ENCODE data around the gene ATRIP. TPM values are rescaled to one million over a fixed set of nuclear protein-coding genes. Genes with fewer than 3 reads are reported as not detected.
A peak's percentile ranks its signal among the peaks of the same experiment; 100 is the strongest.

The ATRIP gene
- total RNA-seq, 4 donors from 2014 or later = 5.6 to 14.1 (median 9.3) TPM

DNA sequence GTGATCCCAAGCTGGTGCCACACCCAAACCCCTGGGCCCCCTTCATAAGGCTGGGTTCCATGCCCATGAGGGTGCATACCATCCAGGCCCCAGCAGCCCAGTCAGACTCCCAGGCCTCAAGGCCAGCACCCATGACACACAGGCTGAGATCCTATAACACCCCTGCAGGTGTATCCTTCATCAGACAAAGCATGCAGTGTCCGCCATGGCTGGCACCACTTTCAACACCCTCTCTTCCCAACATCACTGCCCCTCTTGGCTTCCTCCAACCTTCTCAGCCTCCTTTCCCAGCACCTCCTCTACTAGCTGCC lies 10.1 kb upstream of the ATRIP start:
- peak in 1 of 2 donors; percentile 84 for DNase-seq (ENCODE audit: low spot score in 2 of 2)
- no peak overlapping the region for H3K4me3 ChIP-seq (ENCODE audit: low read depth, poor library complexity, severe bottlenecking)
- intact Hi-C loops (cut with DNase I; ENCODE audit: low total_unique reads) = loop anchor here (2.0 kb wide), 1 partner anchor 36 kb away; no protein-coding TSS in a partner anchor
- 0% methylated on average over 1 of the region's 1 CpG for WGBS, 2 donors
- TF ChIP-seq, protein P1, sequence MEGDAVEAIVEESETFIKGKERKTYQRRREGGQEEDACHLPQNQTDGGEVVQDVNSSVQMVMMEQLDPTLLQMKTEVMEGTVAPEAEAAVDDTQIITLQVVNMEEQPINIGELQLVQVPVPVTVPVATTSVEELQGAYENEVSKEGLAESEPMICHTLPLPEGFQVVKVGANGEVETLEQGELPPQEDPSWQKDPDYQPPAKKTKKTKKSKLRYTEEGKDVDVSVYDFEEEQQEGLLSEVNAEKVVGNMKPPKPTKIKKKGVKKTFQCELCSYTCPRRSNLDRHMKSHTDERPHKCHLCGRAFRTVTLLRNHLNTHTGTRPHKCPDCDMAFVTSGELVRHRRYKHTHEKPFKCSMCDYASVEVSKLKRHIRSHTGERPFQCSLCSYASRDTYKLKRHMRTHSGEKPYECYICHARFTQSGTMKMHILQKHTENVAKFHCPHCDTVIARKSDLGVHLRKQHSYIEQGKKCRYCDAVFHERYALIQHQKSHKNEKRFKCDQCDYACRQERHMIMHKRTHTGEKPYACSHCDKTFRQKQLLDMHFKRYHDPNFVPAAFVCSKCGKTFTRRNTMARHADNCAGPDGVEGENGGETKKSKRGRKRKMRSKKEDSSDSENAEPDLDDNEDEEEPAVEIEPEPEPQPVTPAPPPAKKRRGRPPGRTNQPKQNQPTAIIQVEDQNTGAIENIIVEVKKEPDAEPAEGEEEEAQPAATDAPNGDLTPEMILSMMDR (IDR thresholded peaks at IDR 0.05) = no peak
- TF ChIP-seq POLR2A (IDR thresholded peaks at IDR 0.05) = no peak

- H3K4me3 ChIP-seq (ENCODE audit: low read depth, poor library complexity, severe bottlenecking) = no peak overlapping the region
- WGBS, 2 donors = 87% methylated on average over 7 of the region's 7 CpGs
- no peak for TF ChIP-seq POLR2A (IDR thresholded peaks at IDR 0.05)
- TF ChIP-seq, protein P1 (IDR thresholded peaks at IDR 0.05) = no peak
- intact Hi-C loops (cut with DNase I; ENCODE audit: low total_unique reads) = loop anchor here (2.0 kb wide), 1 partner anchor 36 kb away; no protein-coding TSS in a partner anchor
- DNase-seq (ENCODE audit: low spot score in 2 of 2) = peak in 1 of 2 donors; percentile 76
These were observed 9.7 kb upstream of the ATRIP start for GRCh38 chr3:48436855-48437254.

DNA sequence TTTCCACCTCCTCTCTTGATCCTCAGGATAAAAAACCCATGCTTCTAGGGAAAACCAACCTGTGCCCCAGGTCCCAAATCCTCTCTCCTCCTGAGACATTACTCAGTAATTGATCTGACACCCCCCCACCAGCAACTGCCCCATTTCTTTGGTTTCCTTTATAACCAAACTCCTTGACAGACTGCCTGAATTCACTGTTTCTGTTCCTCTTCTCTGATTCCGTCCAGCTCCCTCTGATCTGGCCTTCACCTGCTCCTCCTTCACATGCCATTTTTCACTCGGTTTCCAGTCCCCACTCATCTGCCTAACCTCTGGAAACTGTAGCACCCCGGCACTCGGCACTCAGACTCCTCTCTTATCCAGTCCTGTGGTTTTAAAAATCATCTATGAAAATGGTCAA lies 8.7 kb upstream of the ATRIP start:
- WGBS, 2 donors = 84 to 86% methylated on average over 4 of the region's 4 CpGs
- intact Hi-C loops (cut with DNase I; ENCODE audit: low total_unique reads) = loop anchor here (2.0 kb wide), 1 partner anchor 37 kb away; no protein-coding TSS in a partner anchor
- H3K4me3 ChIP-seq (ENCODE audit: low read depth, poor library complexity, severe bottlenecking) = no peak overlapping the region
- TF ChIP-seq, protein P1 (IDR thresholded peaks at IDR 0.05) = no peak
- TF ChIP-seq POLR2A (IDR thresholded peaks at IDR 0.05) = no peak
- DNase-seq (ENCODE audit: low spot score in 2 of 2) = no peak

- 0% methylated on average over 49 to 52 of the region's 54 CpGs for WGBS, 2 donors
- intact Hi-C loops (cut with DNase I; ENCODE audit: low total_unique reads) = loop anchor here (10.0 kb wide), 1 partner anchor 115 kb away; the partner anchor contains the start of gene PFKFB4
- TF ChIP-seq, protein P1 (IDR thresholded peaks at IDR 0.05) = no peak
- peak in 1 of 2 donors; percentile 92 for TF ChIP-seq POLR2A (IDR thresholded peaks at IDR 0.05)
- peak; percentile 98 to 100 for DNase-seq (ENCODE audit: low spot score in 2 of 2)
- peak within 1 kb of the TSS; percentile 60 for H3K4me3 ChIP-seq (ENCODE audit: low read depth, poor library complexity, severe bottlenecking)
These were observed 6.5 kb upstream of the ATRIP start, which contains the start of the genes CCDC51 and TMA7 for GRCh38 chr3:48439820-48440589. TSS of gene CCDC51 (minus strand) at chr3:48440119. CDS start at chr3:48435128, 4,991 bp downstream. TSS of gene TMA7 (plus strand) at chr3:48440257. CDS start at chr3:48440297, 40 bp downstream.

GRCh38 chr3:48440590-48440958 lies 6.0 kb upstream of the ATRIP start:
- intact Hi-C loops (cut with DNase I; ENCODE audit: low total_unique reads) = loop anchor here (10.0 kb wide), 1 partner anchor 114 kb away; the partner anchor contains the start of gene PFKFB4
- peak overlapping the region; percentile 60 for H3K4me3 ChIP-seq (ENCODE audit: low read depth, poor library complexity, severe bottlenecking)
- DNase-seq (ENCODE audit: low spot score in 2 of 2) = no peak
- TF ChIP-seq, protein P1 (IDR thresholded peaks at IDR 0.05) = no peak
- TF ChIP-seq POLR2A (IDR thresholded peaks at IDR 0.05) = no peak
- WGBS, 2 donors = 1% methylated on average over 21 of the region's 21 CpGs

All from lower leg skin (tissue), 4 donors.